Measurements from ENCODE around the gene CDHR5. TPM values are rescaled to one million over a fixed set of nuclear protein-coding genes. Genes with fewer than 3 reads are reported as not detected.

Gene CDHR5
- total and polyA plus RNA-seq, 2 of the 4 experiments (the other 2 are of a cell fraction): not detected

GRCh38 chr11:629237-629583, 4.5 kb upstream of the CDHR5 start:
- 83% methylated on average over 1 of the region's 10 CpGs; no CpG with 5 or more reads in 1 of the 2 experiments for WGBS, 2 experiments (ENCODE audit: extremely low coverage in 2 of 2, insufficient read length in 1 of 2)
- Histone ChIP-seq H3K56ac (ENCODE audit: extremely low read depth, insufficient read depth, low read length) (no peak overlapping the region), H3K4me2 (ENCODE audit: low read depth, low read length) (no peak overlapping the region), H3K14ac (replicated peaks; ENCODE audit: low read depth, low read length) (no peak overlapping the region), H3K4ac (ENCODE audit: low read depth, low read length) (no peak overlapping the region), H3K4me3 (ENCODE audit: insufficient read depth, low read depth, low read length) (no peak overlapping the region), H2BK20ac (ENCODE audit: low read depth, low read length) (no peak overlapping the region), H3K4me1 (ENCODE audit: control insufficient read depth, insufficient read depth, low read length) (peaks cover 4% of the 10 kb centered on the region; the same call in 1 of the 2 replicates), H2BK120ac (ENCODE audit: low read depth, low read length) (no peak overlapping the region), H3K27ac (ENCODE audit: insufficient read depth, low read length) (no peak overlapping the region), H3K18ac (ENCODE audit: low read depth, low read length) (no peak overlapping the region), H4K91ac (ENCODE audit: insufficient read depth, low read depth, low read length) (no peak overlapping the region), H4K8ac (ENCODE audit: low read depth in 2 of 2, low read length in 2 of 2) (no peak overlapping the region), H3K9ac (ENCODE audit: low read depth, low read length) (no peak overlapping the region), H3K23ac (ENCODE audit: low read depth, low read length) (no peak overlapping the region), H2AFZ (replicated peaks; ENCODE audit: low read length, poor library complexity) (no peak overlapping the region), H2AK9ac (replicated peaks; ENCODE audit: low read depth, low read length, poor library complexity) (no peak overlapping the region), H4K5ac (ENCODE audit: low read depth, low read length) (no peak overlapping the region), H2AK5ac (ENCODE audit: low read depth, low read length) (no peak overlapping the region), H3K79me1 (ENCODE audit: low read depth in 1 of 2, low read length in 2 of 2) (no peaks in the 10 kb centered on the region), H4K20me1 (ENCODE audit: insufficient read depth, low read length) (peaks cover 6% of the 10 kb centered on the region; the same call in 1 of the 2 replicates), H3K9me3 (ENCODE audit: control insufficient read depth, insufficient read depth, low read length) (no peaks in the 10 kb centered on the region), H3K9me1 (ENCODE audit: insufficient read depth, low read length) (peaks cover 5% of the 10 kb centered on the region; the same call in 1 of the 2 replicates), H3K36me3 (ENCODE audit: control insufficient read depth, insufficient read depth, low read length) (no peaks in the 10 kb centered on the region; the same call in none of the 2 replicates), H2BK5ac (ENCODE audit: low read depth, low read length, poor library complexity, severe bottlenecking) (no peak overlapping the region), H2BK15ac (ENCODE audit: low read depth, low read length) (no peak overlapping the region), H3K27me3 (ENCODE audit: control insufficient read depth, insufficient read depth, low read length) (peaks cover 2% of the 10 kb centered on the region; the same call in 1 of the 2 replicates)
- TF ChIP-seq FOS (IDR thresholded peaks at IDR 0.05; ENCODE audit: low read depth, low read length) (no peak), MAZ (IDR thresholded peaks at IDR 0.05; ENCODE audit: borderline replicate concordance, low read depth, low read length) (no peak), USF2 (IDR thresholded peaks at IDR 0.05; ENCODE audit: low read depth, low read length) (no peak), POLR2A (IDR thresholded peaks at IDR 0.05; ENCODE audit: low read depth, low read length) (no peak), NFE2L2 (IDR thresholded peaks at IDR 0.05; ENCODE audit: low read depth, low read length) (no peak), SMC3 (IDR thresholded peaks at IDR 0.05; ENCODE audit: low read depth, low read length) (no peak), MXI1 (IDR thresholded peaks at IDR 0.05; ENCODE audit: borderline replicate concordance, low read depth, low read length) (no peak), ELK1 (IDR thresholded peaks at IDR 0.05; ENCODE audit: borderline replicate concordance, low read depth, low read length) (no peak), CEBPB (IDR thresholded peaks at IDR 0.05; ENCODE audit: low read depth, low read length) (no peak), RFX5 (IDR thresholded peaks at IDR 0.05; ENCODE audit: low read depth, low read length) (no peak), BHLHE40 (IDR thresholded peaks at IDR 0.05; ENCODE audit: low read depth, low read length) (no peak)
- in situ Hi-C loops (cut with MboI; ENCODE audit: low sequenced_read_pairs) (no loop called here), dilution Hi-C loops (cut with HindIII; ENCODE audit: low sequenced_read_pairs, unreplicated experiment) (no loop called here), intact Hi-C loops (cut with micrococcal nuclease) (no loop called here)
- CTCF ChIA-PET: no interaction called here
- ATAC-seq (ENCODE audit: low read depth) (no peak), DNase-seq (no peak)
- no TSS peak for BruUV-seq (replicated peaks)
- POLR2A ChIA-PET (ENCODE audit: unreplicated experiment): no interaction called here

Data from IMR-90 (cell line).